Mesothelial cell of epicardium (in vitro differentiated cells): ENCODE results near the gene SLX4IP. TPM values are rescaled to one million over a fixed set of nuclear protein-coding genes. Genes with fewer than 3 reads are reported as not detected.

Experiments
- DNase-seq, 2 experiments: peaks; one replicate each; pipeline ENCODE4 v3.0.0; 2021; ENCODE audit warnings: low spot score in 2 of 2; ENCODE audit not compliant: unreplicated experiment in 2 of 2
- H3K27ac Mint-ChIP-seq: 2 replicates; pipeline ENCODE4 v1.8.0; 2021; ENCODE audit warnings: mixed read lengths
- H3K27me3 Mint-ChIP-seq: 2 replicates; pipeline ENCODE4 v1.8.0; 2021; ENCODE audit warnings: low read depth, mixed read lengths
- H3K36me3 Mint-ChIP-seq: 2 replicates; pipeline ENCODE4 v1.8.0; 2021; ENCODE audit warnings: mixed read lengths
- H3K4me1 Mint-ChIP-seq: 2 replicates; pipeline ENCODE4 v1.8.0; 2021; ENCODE audit warnings: mixed read lengths
- H3K4me3 Mint-ChIP-seq: 2 replicates; pipeline ENCODE4 v1.8.0; 2021; ENCODE audit warnings: mild to moderate bottlenecking, moderate library complexity, mixed read lengths
- H3K9me3 Mint-ChIP-seq: 2 replicates; pipeline ENCODE4 v1.8.0; 2021; ENCODE audit warnings: mixed read lengths
- total RNA-seq: library from RNA; stranded (reverse); gene quantifications from 3 replicates; pipeline ENCODE4 v1.2.1, GENCODE V29; 2021
- TF ChIP-seq, protein P1 (sequence below): fragments of 200-600 bp; sonication (generic); IDR thresholded peaks from one replicate; pipeline ENCODE4 v1.5.0; 2021; ENCODE audit warnings: antibody characterized with exemption; ENCODE audit not compliant: unreplicated experiment

Gene SLX4IP
- total RNA-seq, 1 donor from 2014 or later: 10.4 TPM

- TF ChIP-seq, protein P1, sequence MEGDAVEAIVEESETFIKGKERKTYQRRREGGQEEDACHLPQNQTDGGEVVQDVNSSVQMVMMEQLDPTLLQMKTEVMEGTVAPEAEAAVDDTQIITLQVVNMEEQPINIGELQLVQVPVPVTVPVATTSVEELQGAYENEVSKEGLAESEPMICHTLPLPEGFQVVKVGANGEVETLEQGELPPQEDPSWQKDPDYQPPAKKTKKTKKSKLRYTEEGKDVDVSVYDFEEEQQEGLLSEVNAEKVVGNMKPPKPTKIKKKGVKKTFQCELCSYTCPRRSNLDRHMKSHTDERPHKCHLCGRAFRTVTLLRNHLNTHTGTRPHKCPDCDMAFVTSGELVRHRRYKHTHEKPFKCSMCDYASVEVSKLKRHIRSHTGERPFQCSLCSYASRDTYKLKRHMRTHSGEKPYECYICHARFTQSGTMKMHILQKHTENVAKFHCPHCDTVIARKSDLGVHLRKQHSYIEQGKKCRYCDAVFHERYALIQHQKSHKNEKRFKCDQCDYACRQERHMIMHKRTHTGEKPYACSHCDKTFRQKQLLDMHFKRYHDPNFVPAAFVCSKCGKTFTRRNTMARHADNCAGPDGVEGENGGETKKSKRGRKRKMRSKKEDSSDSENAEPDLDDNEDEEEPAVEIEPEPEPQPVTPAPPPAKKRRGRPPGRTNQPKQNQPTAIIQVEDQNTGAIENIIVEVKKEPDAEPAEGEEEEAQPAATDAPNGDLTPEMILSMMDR: no peak
- Mint-ChIP-seq H3K4me1 (peaks cover 58% of the 10 kb centered on the region), H3K9me3 (no peaks in the 10 kb centered on the region), H3K27me3 (no peaks in the 10 kb centered on the region), H3K36me3 (peaks cover under 1% of the 10 kb centered on the region), H3K4me3 (no peak overlapping the region), H3K27ac (no peak overlapping the region)
- no peak for DNase-seq
Observed at GRCh38 chr20:10576411-10577090, 141.4 kb downstream of the SLX4IP start.

DNA sequence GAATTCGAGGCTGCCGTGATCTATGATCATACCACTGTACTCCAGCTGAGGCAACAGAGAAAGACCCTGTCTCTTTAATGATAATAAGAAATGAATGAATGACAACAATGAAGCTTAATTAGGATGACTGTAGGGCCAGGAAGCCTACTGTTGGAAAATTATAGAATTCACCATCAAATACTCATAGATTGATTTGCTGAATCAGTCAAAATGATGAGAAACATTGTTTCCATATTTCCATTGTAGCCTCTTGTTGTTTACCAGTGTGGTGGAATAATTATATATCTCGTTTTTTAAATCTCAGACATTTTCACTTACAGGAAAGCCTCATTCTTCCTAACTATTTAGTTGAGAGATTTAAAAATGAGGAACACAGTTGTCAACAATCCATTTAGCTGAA, 142.5 kb downstream of the SLX4IP start:
- Mint-ChIP-seq H3K9me3 (no peaks in the 10 kb centered on the region), H3K27ac (no peak overlapping the region), H3K4me1 (peaks cover 58% of the 10 kb centered on the region), H3K4me3 (no peak overlapping the region), H3K36me3 (no peaks in the 10 kb centered on the region), H3K27me3 (no peaks in the 10 kb centered on the region)
- TF ChIP-seq, protein P1: no peak
- no peak for DNase-seq

DNA sequence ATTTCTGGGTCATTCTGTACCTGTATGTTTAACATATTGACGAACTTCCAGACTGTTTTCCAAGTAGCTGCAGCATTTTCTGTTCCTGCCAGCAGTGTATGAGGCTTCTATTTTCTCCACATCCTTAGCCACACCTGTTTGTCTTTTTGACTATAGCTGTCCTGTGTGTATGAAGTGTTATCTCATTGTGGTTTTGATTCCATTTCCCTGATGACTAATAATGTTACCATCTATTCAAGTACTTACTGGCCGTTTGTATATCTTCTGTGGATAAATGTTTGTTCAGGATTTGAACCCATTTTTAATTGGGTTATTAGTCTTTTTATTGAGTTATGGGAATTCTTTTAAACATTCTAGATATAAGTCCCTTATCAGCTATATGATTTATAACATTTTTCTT, 143.5 kb downstream of the SLX4IP start:
- Mint-ChIP-seq H3K4me3 (no peak overlapping the region), H3K27ac (peak overlapping the region; percentile 23), H3K36me3 (no peaks in the 10 kb centered on the region), H3K4me1 (peaks cover 50% of the 10 kb centered on the region), H3K27me3 (no peaks in the 10 kb centered on the region), H3K9me3 (no peaks in the 10 kb centered on the region)
- DNase-seq: no peak
- TF ChIP-seq, protein P1: no peak

- no peak for DNase-seq
- TF ChIP-seq, protein P1: no peak
- Mint-ChIP-seq H3K9me3 (no peaks in the 10 kb centered on the region), H3K27me3 (no peaks in the 10 kb centered on the region), H3K4me1 (peaks cover 55% of the 10 kb centered on the region), H3K27ac (peak overlapping the region; percentile 31), H3K4me3 (no peak overlapping the region), H3K36me3 (no peaks in the 10 kb centered on the region)
Observed at GRCh38 chr20:10579942-10580341, 144.8 kb downstream of the SLX4IP start.

DNA sequence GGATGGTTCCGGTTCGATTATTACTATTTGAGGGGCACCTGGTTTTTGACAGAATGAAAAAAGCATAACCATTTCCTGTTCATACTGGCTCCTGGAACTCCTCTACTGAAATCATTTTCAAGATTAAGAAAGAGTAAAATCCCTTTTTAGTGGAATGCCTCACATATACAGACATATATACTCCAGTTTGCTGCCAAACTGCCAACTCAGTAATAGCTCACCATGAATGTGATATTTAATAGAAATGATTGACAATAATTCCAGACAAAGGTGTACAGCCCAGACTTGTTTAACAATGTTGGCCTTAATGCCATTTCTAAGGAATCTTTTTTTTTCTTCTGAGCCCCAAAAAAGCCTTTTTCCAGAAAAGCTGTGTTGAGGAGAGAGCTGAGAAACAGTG, 145.6 kb downstream of the SLX4IP start:
- no peaks in the 10 kb centered on the region for H3K27me3 Mint-ChIP-seq
- no peak for DNase-seq
- peaks cover 54% of the 10 kb centered on the region for H3K4me1 Mint-ChIP-seq
- H3K4me3 Mint-ChIP-seq: no peak overlapping the region
- H3K9me3 Mint-ChIP-seq: peaks cover under 1% of the 10 kb centered on the region
- H3K27ac Mint-ChIP-seq: peak overlapping the region; percentile 31
- H3K36me3 Mint-ChIP-seq: peaks cover under 1% of the 10 kb centered on the region
- TF ChIP-seq, protein P1: no peak
